Heart left ventricle (tissue), 13 donors: ENCODE measurements around the gene GPR135.

Source experiments
- CTCF ChIP-seq, 12 donors: fragments of 200-600 bp; sonication (generic) in 4 of 12; IDR thresholded peaks; one replicate each; pipeline versions ENCODE4 v1.5.0 to v1.8.0; 2018 to 2022; ENCODE audit warnings: antibody characterized with exemption in 12 of 12, mild to moderate bottlenecking in 5 of 12
- POLR2A ChIP-seq, 2 donors: fragments of 450-650 bp; IDR thresholded peaks; one replicate each; pipeline ENCODE4 v1.6.1; 2017; ENCODE audit warnings: antibody characterized with exemption in 2 of 2, mild to moderate bottlenecking in 2 of 2, moderate library complexity in 2 of 2
- donor health status: ischemic (EF 13 %, LVEDD 7.1; RV severe dilation, severe dysfunction).
- donor health status: DM: no; HTN: yes; CAD: no.
- donor health status: DM: no; HTN: no; CAD: no.
- donor health status: ischemic (EF 25% LVEDD 6.9; RV normal size, moderate dysfunction).
- donor health status: ischemic (EF 25% LVEDD 5.7; RV mildly dilated, moderate dysfunction).
- donor health status: ischemic (EF 35%, LVEDD 5.7; RV mildly dilated, moderate dysfunction).
- donor health status: nonischemic (EF 11% LVEDD 7.7; RV severe dilation, severe dysfunction).
- donor health status: DM: yes; HTN: yes; CAD: no.
- donor health status: PGD.
- donor health status: ischemic (EF 29% LVEDD 5.4; RV normal size, mild dysfunction).
- donor health status: nonischemic (EF 23%, LVEDD 6.1; RV moderate dilation, normal function).

GRCh38 chr14:59427653-59428580 is 37.3 kb downstream of the GPR135 start:
- no peak for TF ChIP-seq CTCF (IDR thresholded peaks at IDR 0.05)
- no peak for TF ChIP-seq POLR2A (IDR thresholded peaks at IDR 0.05)
